BJ (cell line): Measurements from ENCODE around the gene ELOVL3. TPM values are rescaled to one million over a fixed set of nuclear protein-coding genes. Genes with fewer than 3 reads are reported as not detected.
"Not testable (repeated sequence)": the region's sequence is repeated elsewhere in the genome, so short reads cannot be mapped to it uniquely, and the experiment has no call there.

Source experiments
- CTCF ChIA-PET: fragments of 350-600 bp; formaldehyde crosslinking; extraction: SDS; loops from one replicate; lab custom pipeline; 2021; ENCODE audit warnings: antibody characterized with exemption, inconsistent platforms; lab: Yijun Ruan, JAX
- POLR2A ChIA-PET: fragments of 300-600 bp; sonication (Branson Sonifier 250); formaldehyde crosslinking; extraction: SDS; loops from one replicate; lab custom pipeline; 2021; ENCODE audit warnings: antibody characterized with exemption; lab: Charles Lee
- DNase-seq: peaks from one replicate; pipeline ENCODE4 v3.0.0-alpha.2; 2011; ENCODE audit warnings: low read depth
- H3K27me3 ChIP-seq: 2 replicates; pipeline ENCODE4 v1.6.0; 2011; ENCODE audit warnings: low read length; ENCODE audit not compliant: control insufficient read depth, insufficient read depth
- H3K36me3 ChIP-seq: 2 replicates; pipeline ENCODE4 v1.5.1; 2011; ENCODE audit warnings: low read length; ENCODE audit not compliant: control insufficient read depth, insufficient read depth
- H3K4me3 ChIP-seq: 2 replicates; pipeline ENCODE4 v1.5.1; 2011; ENCODE audit warnings: low read depth, mild to moderate bottlenecking, control low read depth, low read length
- polyA plus RNA-seq: library from polyadenylated mRNA; depleted of rRNA; stranded (reverse); fragments of >200 nt; gene quantifications from 2 replicates; pipeline ENCODE4 v1.2.3, GENCODE V29; 2011
- TF ChIP-seq, protein P1 (sequence below): IDR thresholded peaks from 2 replicates; pipeline ENCODE4 v1.5.1; 2011; ENCODE audit warnings: low read depth, mild to moderate bottlenecking, control low read depth, inconsistent platforms, low read length, moderate library complexity; ENCODE audit not compliant: insufficient read depth

The ELOVL3 gene
- polyA plus RNA-seq, 1 experiment, result 0.43 TPM

GRCh38 chr10:102211615-102212299 is 14.3 kb upstream of the ELOVL3 start:
- CTCF ChIA-PET, result interaction anchor here (1.4 kb wide), 1 partner anchor 18 kb away, joined by 6 read pairs; no protein-coding TSS in a partner anchor
- POLR2A ChIA-PET, result no interaction called here
- Histone ChIP-seq H3K4me3 (no peak overlapping the region), H3K27me3 (peaks cover 2% of the 10 kb centered on the region; the same call in 1 of the 2 replicates), H3K36me3 (no peaks in the 10 kb centered on the region)
- TF ChIP-seq, protein P1, sequence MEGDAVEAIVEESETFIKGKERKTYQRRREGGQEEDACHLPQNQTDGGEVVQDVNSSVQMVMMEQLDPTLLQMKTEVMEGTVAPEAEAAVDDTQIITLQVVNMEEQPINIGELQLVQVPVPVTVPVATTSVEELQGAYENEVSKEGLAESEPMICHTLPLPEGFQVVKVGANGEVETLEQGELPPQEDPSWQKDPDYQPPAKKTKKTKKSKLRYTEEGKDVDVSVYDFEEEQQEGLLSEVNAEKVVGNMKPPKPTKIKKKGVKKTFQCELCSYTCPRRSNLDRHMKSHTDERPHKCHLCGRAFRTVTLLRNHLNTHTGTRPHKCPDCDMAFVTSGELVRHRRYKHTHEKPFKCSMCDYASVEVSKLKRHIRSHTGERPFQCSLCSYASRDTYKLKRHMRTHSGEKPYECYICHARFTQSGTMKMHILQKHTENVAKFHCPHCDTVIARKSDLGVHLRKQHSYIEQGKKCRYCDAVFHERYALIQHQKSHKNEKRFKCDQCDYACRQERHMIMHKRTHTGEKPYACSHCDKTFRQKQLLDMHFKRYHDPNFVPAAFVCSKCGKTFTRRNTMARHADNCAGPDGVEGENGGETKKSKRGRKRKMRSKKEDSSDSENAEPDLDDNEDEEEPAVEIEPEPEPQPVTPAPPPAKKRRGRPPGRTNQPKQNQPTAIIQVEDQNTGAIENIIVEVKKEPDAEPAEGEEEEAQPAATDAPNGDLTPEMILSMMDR, result no peak
- DNase-seq, result no peak

DNA sequence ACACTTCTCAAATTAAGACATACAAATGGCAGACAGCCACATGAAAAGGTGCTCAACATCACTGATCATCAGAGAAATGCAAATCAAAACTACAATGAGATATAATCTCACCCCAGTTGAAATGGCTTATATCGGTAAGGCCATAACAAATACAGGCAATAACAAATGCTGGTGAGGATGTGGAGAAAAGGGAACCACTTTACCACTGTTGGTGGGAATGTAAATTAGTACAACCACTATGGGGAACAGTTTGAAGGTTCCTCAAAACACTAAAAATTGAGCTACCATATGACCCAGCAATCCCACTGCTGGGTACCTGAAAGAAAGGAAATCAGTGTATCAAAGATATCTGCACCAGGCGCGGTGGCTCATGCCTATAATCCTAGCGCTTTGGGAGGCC is 12.5 kb upstream of the ELOVL3 start:
- H3K36me3 ChIP-seq, H3K4me3 ChIP-seq, H3K27me3 ChIP-seq, POLR2A ChIA-PET, DNase-seq: not testable (repeated sequence)
- CTCF ChIA-PET, result interaction anchor here (1.6 kb wide), 1 partner anchor 18 kb away, joined by 6 read pairs; no protein-coding TSS in a partner anchor

DNA sequence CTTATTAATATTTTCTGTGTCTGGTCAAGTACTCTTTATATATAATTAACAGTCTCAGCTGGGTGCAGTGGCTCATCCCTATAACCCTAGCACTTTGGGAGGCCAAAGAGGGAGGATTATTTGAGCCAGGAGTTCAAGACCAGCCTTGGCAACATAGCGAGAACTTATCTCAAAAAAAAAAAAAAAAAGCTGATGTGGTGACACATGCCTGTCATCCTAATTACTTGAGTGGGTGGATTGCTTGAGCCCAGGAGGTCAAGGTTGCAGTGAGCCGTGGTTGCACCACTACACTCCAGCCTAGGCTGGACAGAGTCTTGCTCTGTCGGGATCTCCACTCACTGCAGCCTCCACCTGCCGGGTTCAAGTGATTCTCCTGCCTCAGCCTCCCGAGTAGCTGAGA is 6.7 kb upstream of the ELOVL3 start:
- DNase-seq, result no peak
- no peak overlapping the region for H3K4me3 ChIP-seq
- CTCF ChIA-PET, result interaction anchor here (0.9 to 5.0 kb wide), 3 partner anchors 12 to 132 kb away, joined by 3 to 35 read pairs (median 5); no protein-coding TSS in a partner anchor
- peaks cover 14% of the 10 kb centered on the region for H3K27me3 ChIP-seq
- H3K36me3 ChIP-seq, result no peaks in the 10 kb centered on the region
- POLR2A ChIA-PET, result no interaction called here
- TF ChIP-seq, protein P1, result no peak

- Histone ChIP-seq H3K36me3 (no peaks in the 10 kb centered on the region), H3K4me3 (no peak overlapping the region), H3K27me3 (peaks cover 14% of the 10 kb centered on the region)
- ChIA-PET POLR2A (no interaction called here), CTCF (interaction anchor here (1.0 to 5.0 kb wide), 3 partner anchors 11 to 258 kb away, joined by 3 to 35 read pairs (median 3); no protein-coding TSS in a partner anchor)
- DNase-seq, result no peak
- TF ChIP-seq, protein P1, result no peak
Observed at GRCh38 chr10:102220612-102221011, 5.5 kb upstream of the ELOVL3 start.

GRCh38 chr10:102222797-102223196 is 3.3 kb upstream of the ELOVL3 start:
- TF ChIP-seq, protein P1, result no peak
- ChIA-PET CTCF (interaction anchor here (1.3 to 5.0 kb wide), 2 partner anchors 8 to 130 kb away, joined by 3 to 35 read pairs; no protein-coding TSS in a partner anchor), POLR2A (no interaction called here)
- no peaks in the 10 kb centered on the region for H3K36me3 ChIP-seq
- H3K4me3 ChIP-seq, result no peak overlapping the region
- H3K27me3 ChIP-seq, result peaks cover 17% of the 10 kb centered on the region
- no peak for DNase-seq
